Right lobe of liver (tissue), 6 donors: ENCODE results near the gene SIK3. TPM values are rescaled to one million over a fixed set of nuclear protein-coding genes. Genes with fewer than 3 reads are reported as not detected.
A peak's percentile ranks its signal among the peaks of the same experiment; 100 is the strongest.
"Not testable (repeated sequence)": the region's sequence is repeated elsewhere in the genome, so short reads cannot be mapped to it uniquely, and the experiment has no call there.

Experiments used
- ATAC-seq, 4 donors: fragments of 200-7000 bp; cut with Tn5 transposase; one replicate each; pipeline ENCODE4 v1.9.1; 2020; ENCODE audit warnings: mild to moderate bottlenecking in 4 of 4, moderate library complexity in 4 of 4
- DNase-seq, 3 donors: peaks; one replicate each; pipeline ENCODE4 v3.0.0-alpha.2; 2020
- H3K27ac ChIP-seq, 3 donors: fragments of 200-600 bp; one replicate each; pipeline ENCODE4 v1.8.0; 2022
- H3K27me3 ChIP-seq, 2 donors: fragments of 200-600 bp; one replicate each; pipeline ENCODE4 v1.8.0; 2022
- H3K36me3 ChIP-seq, 4 donors: fragments of 200-600 bp; sonication (generic) in 1 of 4; one replicate each; pipeline versions ENCODE4 v1.5.1 to v1.8.0; 2017 to 2022; ENCODE audit warnings: control low read depth in 1 of 4
- H3K4me1 ChIP-seq, 4 donors: fragments of 200-600 bp; sonication (generic) in 1 of 4; one replicate each; pipeline versions ENCODE4 v1.5.1 to v1.8.0; 2017 to 2022; ENCODE audit warnings: control low read depth in 1 of 4
- H3K4me3 ChIP-seq, 3 donors: fragments of 200-600 bp; one replicate each; pipeline ENCODE4 v1.8.0; 2022
- H3K9me3 ChIP-seq, 4 donors: fragments of 200-600 bp; sonication (generic) in 1 of 4; one replicate each; pipeline versions ENCODE4 v1.5.1 to v1.8.0; 2017 to 2022; ENCODE audit warnings: control low read depth in 1 of 4
- POLR2A ChIP-seq: fragments of 450-650 bp; IDR thresholded peaks from one replicate; pipeline ENCODE4 v1.6.1; 2017; ENCODE audit warnings: antibody characterized with exemption, mild to moderate bottlenecking
- WGBS: methylation state at CpG from one replicate; pipeline ENCODE4 v1.1.6; 2018; ENCODE audit warnings: low coverage, low lambda C conversion rate; ENCODE audit not compliant: insufficient coverage; ENCODE audit errors: missing lambda C conversion rate; 5-methylcytosine and 5-hydroxymethylcytosine counted together
- intact Hi-C, 2 donors: fragments of 100-400 bp; cut with DNase I; formaldehyde crosslinking; loops; one replicate each; pipeline versions ENCODE4 v1.11.2 to v1.14.1; 2022
- total RNA-seq, 6 experiments: library from RNA; depleted of rRNA in 2 of 6; stranded (reverse); fragments of >200 nt in 2 of 6; fragmentation: NEBNext Ultra II Directional in 3 of 6; extraction: Animal tissue kit (Norgen Biotek cat#: 25700) in 3 of 6; gene quantifications; one replicate each; pipeline versions ENCODE4 v1.1.0 to v1.2.4, GENCODE V29; 2016 to 2023
- TF ChIP-seq, protein P1 (sequence below), 4 donors: fragments of 200-600 bp in 3 of 4; fragments of 450-650 bp in 1 of 4; IDR thresholded peaks; one replicate each; pipeline versions ENCODE4 v1.5.1 to v1.8.0; 2016 to 2022; ENCODE audit warnings: antibody characterized with exemption in 4 of 4, mild to moderate bottlenecking in 2 of 4
- donor health status: DM: no; HTN: yes; CAD: no.
- donor health status: DM: no; HTN: no; CAD: no.
- donor health status: DM: no; HTN: no; CAD: no.
- donor health status: DM: no; HTN: yes; CAD: no.
- donor health status: DM: no; HTN: yes; CAD: no.

SIK3 gene
- total RNA-seq, 6 experiments from 2014 or later = 22.0 to 35.4 (median 26.8) TPM

DNA sequence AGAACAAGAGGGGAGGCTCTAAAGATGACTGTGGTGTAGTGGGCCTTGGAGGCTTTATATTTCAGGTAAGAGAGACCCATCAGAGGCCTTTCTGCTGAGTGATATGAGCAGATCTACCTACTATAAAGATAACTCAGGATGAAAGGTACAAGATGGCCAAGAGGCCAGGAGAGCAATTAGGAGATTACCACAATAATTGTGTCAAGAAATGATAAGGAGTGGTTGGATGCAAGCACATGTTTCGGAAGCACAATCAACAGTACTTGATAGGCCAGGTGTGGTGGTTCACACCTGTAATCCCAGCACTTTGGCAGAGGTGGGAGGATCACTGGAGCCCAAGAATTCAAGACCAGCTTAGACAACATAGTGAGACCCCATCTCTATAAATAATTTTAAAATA is 43.8 kb downstream of the SIK3 start:
- intact Hi-C loops = no loop called here
- Histone ChIP-seq H3K4me3 (no peak overlapping the region), H3K9me3 (no peaks in the 10 kb centered on the region), H3K36me3 (no peaks in the 10 kb centered on the region), H3K27ac (no peak overlapping the region), H3K4me1 (no peaks in the 10 kb centered on the region), H3K27me3 (no peaks in the 10 kb centered on the region)
- DNase-seq = no peak
- WGBS = 90% methylated on average over 1 of the region's 1 CpG
- TF ChIP-seq POLR2A = no peak
- TF ChIP-seq, protein P1, sequence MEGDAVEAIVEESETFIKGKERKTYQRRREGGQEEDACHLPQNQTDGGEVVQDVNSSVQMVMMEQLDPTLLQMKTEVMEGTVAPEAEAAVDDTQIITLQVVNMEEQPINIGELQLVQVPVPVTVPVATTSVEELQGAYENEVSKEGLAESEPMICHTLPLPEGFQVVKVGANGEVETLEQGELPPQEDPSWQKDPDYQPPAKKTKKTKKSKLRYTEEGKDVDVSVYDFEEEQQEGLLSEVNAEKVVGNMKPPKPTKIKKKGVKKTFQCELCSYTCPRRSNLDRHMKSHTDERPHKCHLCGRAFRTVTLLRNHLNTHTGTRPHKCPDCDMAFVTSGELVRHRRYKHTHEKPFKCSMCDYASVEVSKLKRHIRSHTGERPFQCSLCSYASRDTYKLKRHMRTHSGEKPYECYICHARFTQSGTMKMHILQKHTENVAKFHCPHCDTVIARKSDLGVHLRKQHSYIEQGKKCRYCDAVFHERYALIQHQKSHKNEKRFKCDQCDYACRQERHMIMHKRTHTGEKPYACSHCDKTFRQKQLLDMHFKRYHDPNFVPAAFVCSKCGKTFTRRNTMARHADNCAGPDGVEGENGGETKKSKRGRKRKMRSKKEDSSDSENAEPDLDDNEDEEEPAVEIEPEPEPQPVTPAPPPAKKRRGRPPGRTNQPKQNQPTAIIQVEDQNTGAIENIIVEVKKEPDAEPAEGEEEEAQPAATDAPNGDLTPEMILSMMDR (IDR thresholded peaks at IDR 0.05) = no peak
- no peak for ATAC-seq

DNA sequence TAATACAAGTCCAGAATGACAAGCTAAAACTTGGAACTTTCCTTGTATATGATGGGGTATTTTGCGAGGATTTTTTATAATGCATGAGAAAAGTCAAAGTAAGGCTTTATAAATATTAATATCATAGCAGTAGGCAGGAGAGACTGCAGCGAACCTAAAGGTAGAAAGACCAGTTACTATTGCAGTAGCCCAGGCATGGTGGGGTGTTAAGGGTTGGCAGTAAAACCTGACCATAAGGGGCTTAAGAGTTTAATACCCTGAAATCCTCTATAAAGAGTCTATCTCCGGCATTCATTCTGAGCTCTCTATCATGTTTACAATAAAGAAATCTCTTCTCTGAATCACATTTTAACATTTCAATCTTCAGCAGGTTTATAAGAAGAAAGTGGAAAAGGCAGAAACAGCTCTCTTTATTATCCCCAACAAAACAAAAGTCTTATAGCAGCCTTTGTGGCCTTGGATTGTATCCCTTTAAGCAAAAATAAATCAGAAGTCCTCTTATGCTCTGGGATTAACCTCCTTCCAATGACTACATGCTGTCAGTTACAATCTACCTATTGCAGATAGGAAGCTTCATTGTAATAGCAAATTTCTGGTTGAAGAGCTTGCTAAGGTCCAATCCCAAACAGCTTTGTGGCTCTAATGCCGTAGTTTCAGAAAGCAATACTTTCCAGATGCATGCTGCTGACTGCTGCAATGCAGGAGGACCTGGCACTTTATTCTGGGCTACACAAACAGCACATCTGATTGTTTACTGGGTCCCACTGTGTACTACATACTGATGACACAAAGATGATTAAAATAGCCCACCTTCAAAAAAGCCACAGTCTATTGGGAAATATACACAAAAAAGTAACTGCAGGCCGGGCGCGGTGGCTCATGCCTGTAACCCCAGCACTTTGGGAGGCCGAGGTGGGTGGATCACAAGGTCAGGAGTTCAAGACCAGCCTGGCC is 45.8 kb downstream of the SIK3 start:
- ATAC-seq (no peak), DNase-seq (no peak)
- no peaks in the 10 kb centered on the region for H3K9me3 ChIP-seq
- H3K4me3 ChIP-seq = no peak overlapping the region
- no peaks in the 10 kb centered on the region for H3K36me3 ChIP-seq
- TF ChIP-seq POLR2A = no peak
- TF ChIP-seq, protein P1 (IDR thresholded peaks at IDR 0.05) = no peak
- H3K27me3 ChIP-seq = no peaks in the 10 kb centered on the region
- H3K4me1 ChIP-seq = no peaks in the 10 kb centered on the region
- 76% methylated on average over 6 of the region's 8 CpGs for WGBS
- intact Hi-C loops = no loop called here
- no peak overlapping the region for H3K27ac ChIP-seq

DNA sequence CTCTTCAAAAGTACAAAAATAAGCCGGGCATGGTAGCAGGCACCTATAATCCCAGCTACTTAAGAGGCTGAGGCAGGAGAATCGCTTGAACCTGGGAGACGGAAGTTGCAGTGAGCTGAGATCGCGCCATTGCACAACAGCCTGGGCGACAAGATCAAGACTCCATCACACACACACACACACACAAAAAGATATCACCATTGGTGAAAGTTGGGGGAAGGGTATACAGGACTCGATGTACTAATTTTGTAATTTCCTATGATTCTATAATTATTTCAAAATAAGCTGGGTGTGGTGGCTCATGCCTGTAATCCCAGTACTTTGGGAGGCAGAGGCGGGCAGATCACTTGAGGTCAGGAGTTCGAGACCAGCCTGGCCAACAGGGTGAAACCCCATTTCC is 48.1 kb downstream of the SIK3 start:
- whole genome bisulfite sequencing = 84% methylated on average over 8 of the region's 9 CpGs
- ATAC-seq, DNase-seq, H3K27ac ChIP-seq, H3K36me3 ChIP-seq, H3K9me3 ChIP-seq, H3K27me3 ChIP-seq, H3K4me3 ChIP-seq, intact Hi-C loops: not testable (repeated sequence)
- H3K4me1 ChIP-seq = peaks cover 0 to 14% (median 5%) of the 10 kb centered on the region in 4 donors

DNA sequence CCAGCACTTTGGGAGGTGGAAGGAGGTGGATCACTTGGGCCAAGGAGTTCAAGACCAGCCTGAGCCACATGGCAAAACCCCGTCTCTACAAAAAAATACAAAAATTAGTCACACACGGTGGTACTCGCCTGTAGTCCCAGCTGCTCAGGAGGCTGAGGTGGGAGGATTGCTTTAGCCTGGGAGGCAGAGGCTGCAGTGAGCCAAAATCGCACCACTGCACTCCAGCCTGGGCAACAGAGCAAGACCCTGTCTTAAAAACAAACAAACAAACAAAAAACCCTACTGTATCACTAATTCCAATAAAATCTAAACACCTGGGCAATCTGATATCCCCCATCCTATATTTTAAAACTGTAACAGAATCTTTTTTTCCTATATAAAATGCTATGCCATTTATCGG is 51.6 kb downstream of the SIK3 start:
- H3K9me3 ChIP-seq, H3K4me3 ChIP-seq, intact Hi-C loops, H3K27me3 ChIP-seq, ATAC-seq, H3K36me3 ChIP-seq, DNase-seq: not testable (repeated sequence)
- 83% methylated on average over 5 of the region's 5 CpGs for WGBS
- H3K27ac ChIP-seq = peak overlapping the region in 2 of 3 donors; percentile 73 to 76
- H3K4me1 ChIP-seq = peaks cover 0 to 32% (median 13%) of the 10 kb centered on the region in 4 donors

DNA sequence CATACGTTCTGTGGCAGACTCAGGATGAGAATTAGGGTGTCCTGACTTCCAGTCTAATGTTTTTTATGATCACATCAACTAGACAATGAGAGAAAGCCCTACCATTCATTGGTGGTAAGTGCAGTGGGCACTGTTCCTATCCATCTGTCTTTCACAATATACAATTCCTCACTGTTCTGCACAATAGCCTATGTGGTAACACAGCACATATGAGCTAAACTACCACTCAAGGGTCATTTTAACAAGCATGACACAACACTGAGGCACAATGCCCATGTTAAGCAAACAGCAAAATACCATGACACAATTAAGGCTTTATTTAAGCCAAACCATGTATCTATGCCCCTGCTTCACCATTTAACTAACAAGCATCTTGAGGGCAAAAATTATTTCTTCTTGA is 52.3 kb downstream of the SIK3 start:
- peak; percentile 84 to 89 (median 86) for ATAC-seq
- intact Hi-C loops = no loop called here
- WGBS = 44% methylated on average over 1 of the region's 1 CpG
- peak in 1 of 3 donors; percentile 59 for DNase-seq
- Histone ChIP-seq H3K4me3 (no peak overlapping the region), H3K27ac (peak overlapping the region; percentile 49 to 76 (median 73)), H3K4me1 (peaks cover 0 to 32% (median 13%) of the 10 kb centered on the region in 4 donors), H3K36me3 (no peaks in the 10 kb centered on the region), H3K9me3 (no peaks in the 10 kb centered on the region), H3K27me3 (no peaks in the 10 kb centered on the region)
- TF ChIP-seq, protein P1 (IDR thresholded peaks at IDR 0.05) = no peak
